GM21737 (cell line): ENCODE measurements around the gene PCSK9.

Experiments
- ATAC-seq: cut with Tn5 transposase; IDR thresholded peaks from one replicate; pipeline ENCODE4 v1.9.1; 2021; ENCODE audit warnings: mild to moderate bottlenecking, moderate library complexity; ENCODE audit not compliant: unreplicated experiment

Gene PCSK9

GRCh38 chr1:55043011-55043410 lies 3.7 kb downstream of the PCSK9 start:
- ATAC-seq: no peak

- no peak for ATAC-seq
Observed at GRCh38 chr1:55043726-55044125, 4.4 kb downstream of the PCSK9 start.

GRCh38 chr1:55044617-55045397 lies 5.5 kb downstream of the PCSK9 start:
- ATAC-seq: no peak

- no peak for ATAC-seq
Observed at GRCh38 chr1:55045430-55045829, 6.1 kb downstream of the PCSK9 start.

- no peak for ATAC-seq
Observed at GRCh38 chr1:55046871-55047270, 7.5 kb downstream of the PCSK9 start.

- no peak for ATAC-seq
Observed at GRCh38 chr1:55047611-55048010, 8.3 kb downstream of the PCSK9 start.

GRCh38 chr1:55048453-55049270 lies 9.3 kb downstream of the PCSK9 start:
- no peak for ATAC-seq

GRCh38 chr1:55049271-55049913 lies 10.0 kb downstream of the PCSK9 start:
- ATAC-seq: no peak

GRCh38 chr1:55049914-55050278 lies 10.5 kb downstream of the PCSK9 start:
- no peak for ATAC-seq

- ATAC-seq: no peak
Observed at GRCh38 chr1:55050283-55050682, 10.9 kb downstream of the PCSK9 start.

- no peak for ATAC-seq
Observed at GRCh38 chr1:55051169-55051568, 11.8 kb downstream of the PCSK9 start.

GRCh38 chr1:55051621-55052020 lies 12.3 kb downstream of the PCSK9 start:
- ATAC-seq: no peak

- ATAC-seq: no peak
Observed at GRCh38 chr1:55052221-55053142, 13.1 kb downstream of the PCSK9 start.

GRCh38 chr1:55053265-55053954 lies 14.1 kb downstream of the PCSK9 start:
- ATAC-seq: no peak

- ATAC-seq: no peak
Observed at GRCh38 chr1:55054396-55054795, 15.0 kb downstream of the PCSK9 start.

- no peak for ATAC-seq
Observed at GRCh38 chr1:55055084-55055882, 15.9 kb downstream of the PCSK9 start.

- ATAC-seq: no peak
Observed at GRCh38 chr1:55055951-55056631, 16.7 kb downstream of the PCSK9 start.

GRCh38 chr1:55056632-55056992 lies 17.3 kb downstream of the PCSK9 start:
- no peak for ATAC-seq
